NCI-H2196 treated with DMSO at 0.1 percent for 48 hours (cell line): ENCODE data around the gene PLPP4.

ENCODE experiments used
- DNase-seq: peaks from one replicate; lab custom pipeline; 2025; ENCODE audit not compliant: unreplicated experiment; lab: John Stamatoyannopoulos, UW

Gene PLPP4

GRCh38 chr10:120607016-120607709, 150.1 kb downstream of the PLPP4 start:
- no peak for DNase-seq

- no peak for DNase-seq
Measured at GRCh38 chr10:120607710-120608703, 151.0 kb downstream of the PLPP4 start.

- no peak for DNase-seq
Measured at GRCh38 chr10:120609006-120609405, 152.0 kb downstream of the PLPP4 start.

DNA sequence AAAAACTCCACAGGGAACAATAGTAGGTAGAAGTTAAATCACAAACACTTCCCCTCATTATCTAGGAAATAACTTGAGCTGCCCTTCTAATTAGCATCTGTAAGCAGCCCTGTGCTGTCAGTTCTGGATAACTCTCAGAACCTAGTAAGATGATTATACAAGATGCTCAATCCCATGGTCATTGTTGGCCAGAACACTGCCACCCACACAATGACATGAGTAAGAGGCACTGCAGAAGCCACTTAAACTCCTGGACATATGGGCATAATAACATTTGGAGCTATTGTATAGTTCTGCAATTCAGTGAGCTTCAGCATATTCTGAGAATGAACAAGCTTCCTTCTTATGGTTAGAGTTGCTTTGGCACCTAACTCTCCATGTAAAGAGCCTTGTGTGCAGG, 153.8 kb downstream of the PLPP4 start:
- DNase-seq, result no peak

GRCh38 chr10:120612756-120613155, 155.7 kb downstream of the PLPP4 start:
- no peak for DNase-seq

DNA sequence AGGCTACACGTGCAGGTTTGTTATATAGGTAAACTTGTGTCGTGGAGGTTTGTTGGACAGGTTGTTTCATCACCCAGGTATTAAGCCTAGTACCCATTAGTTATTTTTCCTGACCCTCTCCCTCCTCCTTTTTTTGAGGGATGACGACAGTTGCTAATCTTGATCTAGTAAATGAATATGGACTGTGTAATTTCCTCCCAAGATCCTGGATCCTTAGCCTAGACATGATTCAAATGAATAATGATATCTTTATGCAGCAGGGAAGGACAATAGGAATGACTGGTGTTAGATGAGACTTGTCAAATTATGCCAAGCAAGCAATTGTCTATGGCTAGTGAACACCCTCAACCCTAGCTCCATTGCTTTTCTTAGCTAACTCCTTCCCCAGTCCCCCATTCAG, 156.2 kb downstream of the PLPP4 start:
- no peak for DNase-seq

GRCh38 chr10:120614680-120615079, 157.7 kb downstream of the PLPP4 start:
- no peak for DNase-seq

GRCh38 chr10:120616311-120616911, 159.4 kb downstream of the PLPP4 start:
- no peak for DNase-seq

- DNase-seq, result no peak
Measured at GRCh38 chr10:120628197-120628596, 171.2 kb downstream of the PLPP4 start.

DNA sequence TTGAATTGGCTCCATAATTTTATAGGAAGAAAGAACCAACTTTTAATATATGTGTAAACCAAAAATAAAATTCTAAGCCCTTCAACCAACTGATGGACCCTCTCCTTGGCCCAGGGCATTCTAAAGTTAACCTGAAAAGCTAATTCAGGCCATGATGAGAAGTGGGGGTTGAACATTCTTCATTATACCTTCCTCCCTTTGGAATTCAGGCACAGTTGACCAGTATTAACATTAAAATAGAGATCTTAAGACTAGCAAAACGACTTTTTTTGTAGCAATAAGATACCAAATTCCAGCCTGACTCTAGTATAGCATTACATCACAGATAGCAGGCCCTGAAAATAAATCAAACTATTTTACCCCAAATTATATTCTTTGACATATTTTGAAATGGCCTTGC, 173.2 kb downstream of the PLPP4 start:
- DNase-seq, result no peak

GRCh38 chr10:120632047-120632446, 175.0 kb downstream of the PLPP4 start:
- no peak for DNase-seq

- no peak for DNase-seq
Measured at GRCh38 chr10:120632942-120633341, 175.9 kb downstream of the PLPP4 start.

DNA sequence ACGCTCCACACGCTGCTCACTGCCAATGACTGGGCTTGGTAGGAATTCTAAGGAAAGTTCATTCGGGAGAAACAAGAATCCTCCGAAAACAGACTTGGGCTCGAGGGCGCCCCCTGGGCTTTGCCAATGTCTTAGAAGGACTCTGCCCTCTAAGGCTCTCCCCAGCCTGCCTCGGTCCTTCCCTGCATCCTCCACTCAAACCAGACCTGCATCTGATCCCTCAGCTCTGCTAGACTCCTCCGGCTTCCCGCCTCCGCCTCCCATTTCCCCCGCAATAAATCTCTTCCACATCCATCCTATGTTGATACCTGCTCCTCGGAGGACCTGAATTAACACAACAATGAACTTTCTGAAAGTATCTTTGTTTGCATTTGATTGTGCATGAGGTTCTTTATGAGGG, 177.6 kb downstream of the PLPP4 start:
- no peak for DNase-seq
